Embryonic facial prominence (tissue), 1 donor: ENCODE data around the gene COL4A5.
"Not testable (repeated sequence)": the region's sequence is repeated elsewhere in the genome, so short reads cannot be mapped to it uniquely, and the experiment has no call there.

ENCODE experiments used
- DNase-seq: peaks from one replicate; pipeline ENCODE4 v3.0.0-alpha.2; 2016; ENCODE audit errors: extremely low spot score

COL4A5 gene

GRCh38 chrX:108439426-108439942 is at the start of gene COL4A5:
TSS of gene COL4A5 (plus strand) at chrX:108439838. CDS start at chrX:108440126, 288 bp downstream.
- peak; percentile 76 for DNase-seq

- DNase-seq = not testable (repeated sequence)
Measured at GRCh38 chrX:108390976-108391717, 48.5 kb upstream of the COL4A5 start.

- no peak for DNase-seq
Measured at GRCh38 chrX:108396188-108396891, 43.3 kb upstream of the COL4A5 start.

GRCh38 chrX:108396986-108397385 is 42.7 kb upstream of the COL4A5 start:
- no peak for DNase-seq

GRCh38 chrX:108397627-108398391 is 41.8 kb upstream of the COL4A5 start:
- no peak for DNase-seq

- DNase-seq = no peak
Measured at GRCh38 chrX:108399418-108400165, 40.0 kb upstream of the COL4A5 start.

GRCh38 chrX:108412783-108413182 is 26.9 kb upstream of the COL4A5 start:
- DNase-seq = no peak

- DNase-seq = no peak
Measured at GRCh38 chrX:108415146-108415545, 24.5 kb upstream of the COL4A5 start.

GRCh38 chrX:108415891-108416290 is 23.7 kb upstream of the COL4A5 start:
- DNase-seq = no peak

GRCh38 chrX:108417257-108417656 is 22.4 kb upstream of the COL4A5 start:
- no peak for DNase-seq

GRCh38 chrX:108419401-108419800 is 20.2 kb upstream of the COL4A5 start:
- no peak for DNase-seq

GRCh38 chrX:108420481-108420880 is 19.2 kb upstream of the COL4A5 start:
- DNase-seq = no peak

- no peak for DNase-seq
Measured at GRCh38 chrX:108426262-108426661, 13.4 kb upstream of the COL4A5 start.

GRCh38 chrX:108435261-108435660 is 4.4 kb upstream of the COL4A5 start:
- no peak for DNase-seq

GRCh38 chrX:108437349-108438109 is 2.1 kb upstream of the COL4A5 start:
- no peak for DNase-seq

GRCh38 chrX:108438110-108438623 is 1.5 kb upstream of the COL4A5 start, which contains the start of gene COL4A6:
TSS of gene COL4A6 (minus strand) at chrX:108438422. CDS start at chrX:108438196, 226 bp downstream.
- no peak for DNase-seq

- no peak for DNase-seq
Measured at GRCh38 chrX:108439961-108440696, 491 bp downstream of the COL4A5 start.

- DNase-seq = no peak
Measured at GRCh38 chrX:108442901-108443464, 3.3 kb downstream of the COL4A5 start.

GRCh38 chrX:108447303-108447702 is 7.7 kb downstream of the COL4A5 start:
- no peak for DNase-seq
